GM08714 (cell line): ENCODE results near the gene CCL17.
A peak's percentile ranks its signal among the peaks of the same experiment; 100 is the strongest.

ENCODE experiments used
- H3K4me3 ChIP-seq: fragments of 200-500 bp; sonication (Bioruptor generic); 2 replicates; pipeline ENCODE4 v1.5.1; 2014; ENCODE audit warnings: mild to moderate bottlenecking, low read length, inconsistent platforms
- ZNF274 ChIP-seq: IDR thresholded peaks from 2 replicates; pipeline ENCODE4 v1.6.1; 2012; ENCODE audit warnings: mild to moderate bottlenecking, low read depth, low read length

The CCL17 gene

DNA sequence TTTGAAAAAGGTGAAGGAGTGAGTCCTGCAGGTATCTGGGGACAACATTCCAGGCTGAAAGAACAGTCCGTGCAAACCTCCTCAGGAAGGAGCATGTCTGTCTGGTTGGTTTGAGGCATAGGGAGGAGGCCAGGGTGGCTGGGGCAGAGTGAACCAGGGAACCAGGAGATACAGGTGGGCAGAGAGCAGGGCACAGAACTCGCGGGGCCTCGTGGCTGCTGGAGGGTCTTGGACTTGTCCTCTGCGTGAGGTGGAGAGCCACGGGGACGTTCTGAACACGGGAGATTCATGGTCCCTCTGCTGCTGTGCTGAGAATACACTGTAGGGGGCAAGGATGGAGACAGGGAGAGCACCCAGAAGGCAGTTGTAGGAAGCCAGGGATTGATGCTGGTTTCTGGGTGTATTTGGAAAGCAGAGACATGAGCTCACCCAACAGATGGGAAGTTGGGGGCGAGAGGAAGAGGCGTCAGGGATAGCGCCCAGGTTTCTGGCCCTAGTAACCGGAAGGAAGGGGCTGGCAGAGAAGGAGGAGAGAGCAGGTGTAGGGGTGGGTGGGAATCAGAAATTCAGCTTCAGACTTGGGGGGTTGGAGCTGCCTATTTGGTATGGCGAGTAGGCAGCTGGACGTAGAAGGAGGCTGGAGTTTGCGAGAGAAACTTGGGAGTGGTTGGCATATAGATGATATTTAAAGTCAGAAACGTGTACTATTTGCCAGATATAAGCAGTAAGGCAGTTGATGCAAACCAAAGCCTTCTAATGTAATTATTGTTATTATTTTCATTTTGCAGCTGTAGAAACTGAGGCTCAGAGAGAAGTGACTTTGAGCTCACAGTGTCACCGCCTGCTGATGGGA lies at the start of gene CCL17:
Gene CCL17, plus strand, starts transcription at position 803 of the 853 bp plus-strand sequence. CDS start 9,166 bp downstream, outside the sequence.
- TF ChIP-seq ZNF274 = no peak
- H3K4me3 ChIP-seq = no peak within 1 kb of the TSS

DNA sequence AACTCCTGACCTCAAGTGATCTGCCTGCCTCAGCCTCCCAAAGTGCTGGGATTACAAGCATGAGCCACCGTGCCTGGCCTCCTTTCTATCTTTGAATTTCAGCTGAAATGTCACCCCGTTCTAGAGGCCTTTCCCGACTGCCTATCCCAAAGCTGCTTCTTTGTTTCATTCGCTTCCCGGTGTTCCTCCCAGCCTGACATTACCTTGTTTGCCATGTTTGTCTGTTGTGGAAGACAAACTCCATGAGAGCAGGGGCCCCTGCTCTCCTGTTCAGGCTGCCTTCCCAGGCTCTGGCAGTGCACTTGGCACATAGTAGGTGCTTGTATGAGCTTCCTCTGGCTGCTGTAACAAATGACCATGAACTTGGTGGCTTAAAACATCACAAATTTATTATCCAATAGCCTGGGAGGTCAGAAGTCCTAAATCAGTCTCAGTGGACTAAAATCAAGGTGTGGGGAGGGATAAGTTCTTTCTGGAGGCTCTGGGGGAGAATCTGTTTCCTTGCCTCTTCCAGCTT lies 48.6 kb upstream of the CCL17 start:
- TF ChIP-seq ZNF274 = no peak
- H3K4me3 ChIP-seq = no peak overlapping the region

DNA sequence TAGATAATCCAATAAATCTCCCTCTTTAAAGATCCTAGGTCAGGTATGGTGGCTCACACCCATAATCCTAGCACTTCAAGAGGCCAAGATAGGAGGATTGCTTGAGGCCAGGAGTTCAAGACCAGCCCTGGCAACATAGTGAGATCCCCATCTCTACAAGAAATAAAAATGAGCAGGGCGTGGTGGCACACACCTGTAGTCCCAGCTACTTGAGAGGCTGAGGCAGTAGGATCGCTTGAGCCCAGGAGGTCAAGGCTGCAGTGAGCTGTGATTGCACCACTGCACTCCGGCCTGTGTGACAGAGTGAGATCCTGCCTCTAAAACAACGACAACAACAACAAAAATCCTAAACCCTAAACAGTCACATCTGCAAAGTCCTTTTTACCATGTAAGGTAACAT lies 48.0 kb upstream of the CCL17 start:
- no peak for TF ChIP-seq ZNF274
- H3K4me3 ChIP-seq = no peak overlapping the region

DNA sequence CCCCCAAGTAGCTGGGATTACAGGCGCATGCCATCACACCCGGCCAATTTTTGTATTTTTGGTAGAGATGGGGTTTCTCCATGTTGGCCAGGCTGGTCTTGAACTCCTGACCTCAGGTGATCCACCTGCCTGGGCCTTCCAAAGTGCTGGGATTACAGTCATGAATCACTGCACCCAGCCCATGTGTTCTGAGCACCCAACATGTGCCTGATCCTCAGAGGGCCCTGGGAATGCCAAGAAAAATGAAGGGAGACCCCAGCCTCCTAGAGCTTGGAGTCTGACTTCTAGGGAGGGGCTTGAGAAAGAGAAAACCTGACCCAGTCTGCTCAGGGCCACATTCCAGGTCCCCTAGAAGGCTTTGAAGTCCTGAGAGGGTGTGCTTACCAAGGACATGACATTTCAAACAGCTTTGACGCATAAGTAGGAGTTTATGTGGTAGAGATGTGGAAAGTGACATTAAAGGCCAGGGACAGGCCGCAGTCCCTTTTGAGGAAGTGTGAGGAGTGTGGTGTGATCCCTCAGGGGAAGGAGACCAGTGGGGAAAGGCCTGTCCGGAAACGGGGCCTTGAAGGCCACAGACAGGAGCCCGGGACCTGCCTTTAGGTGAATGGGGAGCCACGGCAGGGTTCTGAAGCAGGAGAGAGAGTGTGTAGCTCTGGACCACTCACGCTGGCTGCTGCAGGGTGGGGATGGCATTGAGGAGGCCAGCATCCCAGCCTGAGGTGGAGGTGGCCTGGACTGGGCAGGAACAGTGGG lies 47.1 kb upstream of the CCL17 start:
- H3K4me3 ChIP-seq = no peak overlapping the region
- TF ChIP-seq ZNF274 = no peak

DNA sequence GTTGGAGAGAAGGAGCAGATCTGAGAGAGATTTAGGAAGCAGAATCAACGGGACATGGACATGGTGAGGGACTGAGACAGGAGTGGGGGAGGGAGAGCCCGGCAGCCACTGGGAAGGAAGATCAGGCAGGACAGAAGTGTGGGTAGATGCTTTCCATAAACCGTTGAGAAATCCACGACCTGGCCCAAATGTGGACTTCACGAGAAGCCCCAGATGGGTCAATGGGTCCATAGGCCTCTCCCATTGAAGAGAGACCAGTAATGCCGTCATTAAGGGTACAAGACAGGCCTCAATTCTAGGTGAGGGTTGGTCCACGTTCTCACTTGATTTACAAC lies 46.5 kb upstream of the CCL17 start:
- TF ChIP-seq ZNF274 = no peak

DNA sequence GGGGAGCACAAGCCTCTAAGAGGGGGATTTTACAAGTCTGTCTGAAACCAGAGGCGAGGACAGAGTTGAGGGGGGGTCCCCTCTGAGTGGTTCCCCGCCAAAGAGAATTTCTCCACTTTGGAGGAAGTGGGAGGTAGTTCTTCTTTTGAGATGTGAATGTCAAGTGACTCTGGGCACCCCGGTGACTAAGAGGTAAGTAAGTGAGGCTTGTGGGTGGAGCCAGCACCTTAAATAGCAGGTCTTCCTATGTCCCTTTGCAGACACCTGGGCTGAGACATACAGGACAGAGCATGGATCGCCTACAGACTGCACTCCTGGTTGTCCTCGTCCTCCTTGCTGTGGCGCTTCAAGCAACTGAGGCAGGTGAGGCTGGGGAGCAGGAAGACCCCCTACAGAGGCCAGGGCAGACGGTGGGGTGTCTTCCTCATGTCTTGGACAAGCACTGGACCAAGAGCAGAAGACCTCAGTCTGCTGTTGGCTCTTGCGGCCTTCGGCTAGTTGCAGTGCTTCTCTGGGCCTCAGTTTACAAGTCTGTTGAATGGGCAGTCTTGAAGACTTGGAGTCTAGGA lies 46.0 kb upstream of the CCL17 start, which contains the start of gene CCL22:
Gene CCL22, plus strand, starts transcription at position 257 of the 569 bp plus-strand sequence. Its CDS starts 34 bp downstream, at position 291.
- no peak for TF ChIP-seq ZNF274
- peak within 1 kb of the TSS; percentile 38; the same call in 1 of the 2 replicates for H3K4me3 ChIP-seq

More for the DNA sequence above, 46.5 kb upstream of the CCL17 start:
- no peak overlapping the region for H3K4me3 ChIP-seq

DNA sequence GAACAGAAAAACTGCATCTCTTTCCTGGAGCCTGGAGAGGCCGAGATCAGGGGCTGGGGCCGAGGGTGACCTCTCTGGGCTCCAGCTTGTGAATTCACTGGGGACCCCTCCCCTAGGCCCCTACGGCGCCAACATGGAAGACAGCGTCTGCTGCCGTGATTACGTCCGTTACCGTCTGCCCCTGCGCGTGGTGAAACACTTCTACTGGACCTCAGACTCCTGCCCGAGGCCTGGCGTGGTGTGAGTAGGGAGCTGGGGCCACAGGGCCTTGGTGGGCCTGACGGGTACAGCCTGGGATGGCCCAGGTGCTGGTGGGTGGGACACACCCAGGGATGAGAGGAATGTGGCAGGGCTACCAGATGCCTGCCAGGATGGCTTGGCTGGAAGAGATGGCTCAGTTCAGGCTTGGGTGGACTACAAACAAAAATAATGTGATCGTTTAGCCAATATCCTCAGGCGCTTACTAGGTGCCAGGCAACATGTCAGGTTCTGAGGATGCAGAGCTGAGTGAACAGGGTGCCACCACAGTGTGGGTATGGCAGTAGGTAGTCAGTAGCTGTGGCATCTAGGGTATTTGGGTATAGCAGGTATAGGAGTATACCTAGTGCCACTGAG lies 44.1 kb upstream of the CCL17 start:
- peak overlapping the region; percentile 28; the same call in 1 of the 2 replicates for H3K4me3 ChIP-seq
- TF ChIP-seq ZNF274 = no peak

DNA sequence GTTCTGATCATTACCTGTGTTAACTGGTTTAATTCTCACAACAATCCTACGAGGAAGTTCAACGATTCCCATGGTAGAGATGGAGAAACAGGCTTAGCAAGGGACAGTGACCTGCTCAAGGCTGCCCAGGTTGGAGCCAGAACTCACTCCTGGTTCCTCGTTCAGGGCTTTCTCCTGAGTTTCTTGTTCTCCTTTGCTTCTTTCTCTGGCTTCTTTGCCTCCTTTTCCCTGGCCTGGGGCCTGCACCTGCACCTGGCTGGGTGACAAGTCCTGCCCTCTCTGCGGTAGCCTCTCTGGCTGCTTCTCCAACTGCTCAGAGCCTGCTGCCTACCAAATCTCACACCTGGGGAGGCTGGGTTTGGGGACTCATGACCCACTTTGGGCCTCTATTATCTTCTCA lies 43.2 kb upstream of the CCL17 start:
- no peak overlapping the region for H3K4me3 ChIP-seq
- no peak for TF ChIP-seq ZNF274

DNA sequence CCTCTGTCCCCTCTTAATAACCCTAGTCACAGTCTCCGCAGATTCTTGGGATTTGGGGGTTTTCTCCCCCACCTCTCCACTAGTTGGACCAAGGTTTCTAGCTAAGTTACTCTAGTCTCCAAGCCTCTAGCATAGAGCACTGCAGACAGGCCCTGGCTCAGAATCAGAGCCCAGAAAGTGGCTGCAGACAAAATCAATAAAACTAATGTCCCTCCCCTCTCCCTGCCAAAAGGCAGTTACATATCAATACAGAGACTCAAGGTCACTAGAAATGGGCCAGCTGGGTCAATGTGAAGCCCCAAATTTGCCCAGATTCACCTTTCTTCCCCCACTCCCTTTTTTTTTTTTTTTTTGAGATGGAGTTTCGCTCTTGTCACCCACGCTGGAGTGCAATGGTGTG lies 40.4 kb upstream of the CCL17 start:
- H3K4me3 ChIP-seq = no peak overlapping the region
- no peak for TF ChIP-seq ZNF274

DNA sequence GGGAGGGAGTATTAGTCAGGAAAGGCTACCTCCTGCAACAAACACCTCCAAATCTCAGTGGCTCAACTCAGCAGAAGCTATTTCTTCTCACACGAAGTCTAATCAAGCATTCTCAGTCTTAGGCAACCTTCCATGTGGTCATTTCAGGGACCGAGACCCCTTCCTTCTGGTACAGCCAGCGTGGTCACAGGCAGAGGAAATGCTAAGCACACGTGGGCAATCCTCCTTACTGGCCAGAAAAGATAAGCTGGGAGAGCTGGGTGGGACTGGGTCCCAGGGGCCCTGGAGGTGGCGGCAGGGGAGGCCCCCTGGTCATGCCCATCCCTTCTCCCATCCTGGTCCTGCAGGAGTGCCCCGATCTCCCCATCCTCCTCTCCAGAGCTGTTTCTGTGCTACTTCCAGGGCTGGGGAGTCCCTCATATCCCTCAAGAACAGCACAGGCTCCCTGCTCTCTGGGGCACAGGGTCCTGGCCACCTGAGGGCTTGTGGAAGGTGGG lies 38.0 kb upstream of the CCL17 start:
- no peak overlapping the region for H3K4me3 ChIP-seq
- TF ChIP-seq ZNF274 = no peak

DNA sequence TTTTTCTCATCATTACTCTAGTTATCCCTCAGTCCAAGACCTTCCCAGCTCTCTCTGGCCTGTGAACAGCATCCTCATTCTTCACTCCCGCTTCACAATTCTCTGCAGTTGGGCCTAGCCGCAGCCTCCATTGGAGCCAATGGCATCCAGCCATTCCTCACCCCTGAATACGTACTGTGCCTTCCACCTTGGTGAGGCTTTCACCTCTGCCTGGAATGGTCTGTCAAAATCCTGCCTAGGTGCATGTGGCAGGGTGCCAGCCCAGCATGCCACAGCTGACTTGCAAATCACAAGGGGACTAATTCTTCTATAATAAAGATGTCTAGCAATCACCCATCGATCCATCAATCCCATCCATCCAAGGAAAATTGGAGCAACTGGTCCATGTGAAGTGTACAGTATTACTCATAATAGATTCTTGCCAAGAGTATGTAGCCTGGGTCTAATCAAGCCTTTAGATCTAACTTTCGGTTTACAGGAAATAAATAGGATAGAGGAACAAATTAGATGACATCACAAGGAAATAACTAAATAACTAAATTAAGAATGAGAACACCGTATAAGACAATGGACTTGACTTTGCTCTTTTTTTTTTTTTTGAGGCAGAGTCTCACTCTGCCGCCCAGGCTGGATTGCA lies 37.3 kb upstream of the CCL17 start:
- no peak for TF ChIP-seq ZNF274
- no peak overlapping the region for H3K4me3 ChIP-seq

DNA sequence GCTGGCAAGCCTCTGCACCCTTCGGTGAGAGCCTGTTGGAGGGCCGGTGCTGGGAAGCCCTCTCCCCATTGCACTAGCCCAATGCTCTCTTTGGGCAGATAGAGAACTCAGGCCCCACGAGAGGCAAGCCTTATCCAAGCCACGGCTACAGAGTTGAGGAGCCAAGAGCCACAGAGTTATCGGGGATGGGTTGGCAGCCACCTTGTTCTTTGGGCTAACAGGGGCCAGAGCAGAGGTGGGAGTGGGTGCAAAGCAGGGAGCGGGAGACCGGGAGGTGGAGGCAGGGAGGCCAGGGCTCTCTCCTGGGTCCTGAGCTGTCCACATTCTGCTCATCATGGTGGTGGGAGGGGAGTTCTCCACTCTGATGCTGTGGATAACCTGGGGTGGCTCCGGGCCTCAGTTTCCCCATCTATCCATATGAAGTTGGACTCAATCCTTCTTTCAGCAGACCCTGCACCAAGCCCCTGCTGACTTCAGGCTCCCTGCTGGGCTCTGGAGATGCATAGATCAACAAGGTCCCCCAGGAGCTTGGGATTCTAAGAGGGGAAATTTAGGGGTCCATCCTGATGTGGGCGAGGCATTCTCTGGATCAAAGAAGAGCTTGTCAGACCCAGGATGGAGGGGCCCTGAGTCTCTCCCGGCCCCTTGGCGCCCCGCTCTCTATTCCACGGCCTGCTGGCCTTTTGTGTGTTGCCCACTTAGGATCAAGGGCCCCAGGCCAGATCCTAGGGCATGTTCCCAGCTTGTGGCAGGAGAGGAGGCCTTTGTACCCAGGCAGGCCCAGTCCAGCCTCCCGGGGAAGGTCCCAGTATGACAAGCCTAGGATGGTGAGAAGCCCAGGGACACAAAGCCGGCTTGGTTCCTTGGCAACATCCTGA lies 32.8 kb upstream of the CCL17 start:
- TF ChIP-seq ZNF274 = no peak
- no peak overlapping the region for H3K4me3 ChIP-seq
